ENCODE measurements around the gene ZW10. TPM values are rescaled to one million over a fixed set of nuclear protein-coding genes. Genes with fewer than 3 reads are reported as not detected.

Gene ZW10
- total and polyA plus RNA-seq, 2 experiments from 2014 or later = 12.3 to 30.5 TPM

DNA sequence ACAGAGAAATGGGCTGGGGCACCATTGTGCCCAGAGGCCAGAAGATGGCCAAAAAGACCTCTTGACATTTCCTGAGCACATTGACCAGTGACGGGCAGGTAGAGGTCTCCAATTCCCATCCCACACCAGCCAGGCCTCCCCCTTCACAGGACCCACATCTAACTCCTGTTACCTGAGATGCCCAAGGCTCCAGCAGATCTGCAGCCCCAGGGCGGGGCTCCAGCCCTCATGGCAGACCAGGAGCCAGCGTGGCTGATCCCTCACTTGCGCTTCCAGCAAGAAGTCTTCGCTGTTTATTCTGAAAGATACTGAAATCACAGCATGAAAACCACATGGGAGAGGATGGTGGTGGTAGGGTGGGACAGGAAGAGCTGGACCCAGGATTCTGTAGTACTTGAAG is 76.4 kb downstream of the ZW10 start:
- H3K79me2 ChIP-seq (replicated peaks; ENCODE audit: insufficient read depth) = no peaks in the 10 kb centered on the region
- no peak overlapping the region for H3K4me2 ChIP-seq
- H3K4me1 ChIP-seq (ENCODE audit: insufficient read depth) = no peaks in the 10 kb centered on the region
- no peak for TF ChIP-seq CREB1 (CRISPR knock-in tag; IDR thresholded peaks at IDR 0.05; ENCODE audit: low read depth)
- TF ChIP-seq POLR2AphosphoS5 (IDR thresholded peaks at IDR 0.05; ENCODE audit: low read depth) = no peak
- TF ChIP-seq, protein P1, sequence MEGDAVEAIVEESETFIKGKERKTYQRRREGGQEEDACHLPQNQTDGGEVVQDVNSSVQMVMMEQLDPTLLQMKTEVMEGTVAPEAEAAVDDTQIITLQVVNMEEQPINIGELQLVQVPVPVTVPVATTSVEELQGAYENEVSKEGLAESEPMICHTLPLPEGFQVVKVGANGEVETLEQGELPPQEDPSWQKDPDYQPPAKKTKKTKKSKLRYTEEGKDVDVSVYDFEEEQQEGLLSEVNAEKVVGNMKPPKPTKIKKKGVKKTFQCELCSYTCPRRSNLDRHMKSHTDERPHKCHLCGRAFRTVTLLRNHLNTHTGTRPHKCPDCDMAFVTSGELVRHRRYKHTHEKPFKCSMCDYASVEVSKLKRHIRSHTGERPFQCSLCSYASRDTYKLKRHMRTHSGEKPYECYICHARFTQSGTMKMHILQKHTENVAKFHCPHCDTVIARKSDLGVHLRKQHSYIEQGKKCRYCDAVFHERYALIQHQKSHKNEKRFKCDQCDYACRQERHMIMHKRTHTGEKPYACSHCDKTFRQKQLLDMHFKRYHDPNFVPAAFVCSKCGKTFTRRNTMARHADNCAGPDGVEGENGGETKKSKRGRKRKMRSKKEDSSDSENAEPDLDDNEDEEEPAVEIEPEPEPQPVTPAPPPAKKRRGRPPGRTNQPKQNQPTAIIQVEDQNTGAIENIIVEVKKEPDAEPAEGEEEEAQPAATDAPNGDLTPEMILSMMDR (conservative IDR thresholded peaks at IDR 0.05; ENCODE audit: low read depth in 2 of 2) = no peak
- TF ChIP-seq NANOG (IDR thresholded peaks at IDR 0.05; ENCODE audit: borderline replicate concordance) = no peak
- TF ChIP-seq EZH2phosphoT487 (IDR thresholded peaks at IDR 0.05; ENCODE audit: unreplicated experiment) = no peak
- TF ChIP-seq ZNF331 (CRISPR knock-in tag; IDR thresholded peaks at IDR 0.05; ENCODE audit: low read depth) = no peak
- TF ChIP-seq, protein P2, sequence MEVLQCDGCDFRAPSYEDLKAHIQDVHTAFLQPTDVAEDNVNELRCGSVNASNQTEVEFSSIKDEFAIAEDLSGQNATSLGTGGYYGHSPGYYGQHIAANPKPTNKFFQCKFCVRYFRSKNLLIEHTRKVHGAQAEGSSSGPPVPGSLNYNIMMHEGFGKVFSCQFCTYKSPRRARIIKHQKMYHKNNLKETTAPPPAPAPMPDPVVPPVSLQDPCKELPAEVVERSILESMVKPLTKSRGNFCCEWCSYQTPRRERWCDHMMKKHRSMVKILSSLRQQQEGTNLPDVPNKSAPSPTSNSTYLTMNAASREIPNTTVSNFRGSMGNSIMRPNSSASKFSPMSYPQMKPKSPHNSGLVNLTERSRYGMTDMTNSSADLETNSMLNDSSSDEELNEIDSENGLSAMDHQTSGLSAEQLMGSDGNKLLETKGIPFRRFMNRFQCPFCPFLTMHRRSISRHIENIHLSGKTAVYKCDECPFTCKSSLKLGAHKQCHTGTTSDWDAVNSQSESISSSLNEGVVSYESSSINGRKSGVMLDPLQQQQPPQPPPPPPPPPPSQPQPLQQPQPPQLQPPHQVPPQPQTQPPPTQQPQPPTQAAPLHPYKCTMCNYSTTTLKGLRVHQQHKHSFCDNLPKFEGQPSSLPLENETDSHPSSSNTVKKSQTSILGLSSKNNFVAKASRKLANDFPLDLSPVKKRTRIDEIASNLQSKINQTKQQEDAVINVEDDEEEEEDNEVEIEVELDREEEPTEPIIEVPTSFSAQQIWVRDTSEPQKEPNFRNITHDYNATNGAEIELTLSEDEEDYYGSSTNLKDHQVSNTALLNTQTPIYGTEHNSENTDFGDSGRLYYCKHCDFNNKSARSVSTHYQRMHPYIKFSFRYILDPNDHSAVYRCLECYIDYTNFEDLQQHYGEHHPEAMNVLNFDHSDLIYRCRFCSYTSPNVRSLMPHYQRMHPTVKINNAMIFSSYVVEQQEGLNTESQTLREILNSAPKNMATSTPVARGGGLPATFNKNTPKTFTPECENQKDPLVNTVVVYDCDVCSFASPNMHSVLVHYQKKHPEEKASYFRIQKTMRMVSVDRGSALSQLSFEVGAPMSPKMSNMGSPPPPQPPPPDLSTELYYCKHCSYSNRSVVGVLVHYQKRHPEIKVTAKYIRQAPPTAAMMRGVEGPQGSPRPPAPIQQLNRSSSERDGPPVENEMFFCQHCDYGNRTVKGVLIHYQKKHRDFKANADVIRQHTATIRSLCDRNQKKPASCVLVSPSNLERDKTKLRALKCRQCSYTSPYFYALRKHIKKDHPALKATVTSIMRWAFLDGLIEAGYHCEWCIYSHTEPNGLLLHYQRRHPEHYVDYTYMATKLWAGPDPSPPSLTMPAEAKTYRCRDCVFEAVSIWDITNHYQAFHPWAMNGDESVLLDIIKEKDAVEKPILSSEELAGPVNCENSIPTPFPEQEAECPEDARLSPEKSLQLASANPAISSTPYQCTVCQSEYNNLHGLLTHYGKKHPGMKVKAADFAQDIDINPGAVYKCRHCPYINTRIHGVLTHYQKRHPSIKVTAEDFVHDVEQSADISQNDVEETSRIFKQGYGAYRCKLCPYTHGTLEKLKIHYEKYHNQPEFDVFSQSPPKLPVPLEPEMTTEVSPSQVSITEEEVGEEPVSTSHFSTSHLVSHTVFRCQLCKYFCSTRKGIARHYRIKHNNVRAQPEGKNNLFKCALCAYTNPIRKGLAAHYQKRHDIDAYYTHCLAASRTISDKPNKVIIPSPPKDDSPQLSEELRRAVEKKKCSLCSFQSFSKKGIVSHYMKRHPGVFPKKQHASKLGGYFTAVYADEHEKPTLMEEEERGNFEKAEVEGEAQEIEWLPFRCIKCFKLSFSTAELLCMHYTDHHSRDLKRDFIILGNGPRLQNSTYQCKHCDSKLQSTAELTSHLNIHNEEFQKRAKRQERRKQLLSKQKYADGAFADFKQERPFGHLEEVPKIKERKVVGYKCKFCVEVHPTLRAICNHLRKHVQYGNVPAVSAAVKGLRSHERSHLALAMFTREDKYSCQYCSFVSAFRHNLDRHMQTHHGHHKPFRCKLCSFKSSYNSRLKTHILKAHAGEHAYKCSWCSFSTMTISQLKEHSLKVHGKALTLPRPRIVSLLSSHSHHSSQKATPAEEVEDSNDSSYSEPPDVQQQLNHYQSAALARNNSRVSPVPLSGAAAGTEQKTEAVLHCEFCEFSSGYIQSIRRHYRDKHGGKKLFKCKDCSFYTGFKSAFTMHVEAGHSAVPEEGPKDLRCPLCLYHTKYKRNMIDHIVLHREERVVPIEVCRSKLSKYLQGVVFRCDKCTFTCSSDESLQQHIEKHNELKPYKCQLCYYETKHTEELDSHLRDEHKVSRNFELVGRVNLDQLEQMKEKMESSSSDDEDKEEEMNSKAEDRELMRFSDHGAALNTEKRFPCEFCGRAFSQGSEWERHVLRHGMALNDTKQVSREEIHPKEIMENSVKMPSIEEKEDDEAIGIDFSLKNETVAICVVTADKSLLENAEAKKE (CRISPR knock-in tag; IDR thresholded peaks at IDR 0.05) = no peak
- TF ChIP-seq ZNF114 (CRISPR knock-in tag; IDR thresholded peaks at IDR 0.05) = no peak
- no peak for TF ChIP-seq JUNB (IDR thresholded peaks at IDR 0.05; ENCODE audit: unreplicated experiment)
- no peak for TF ChIP-seq EZH2 (IDR thresholded peaks at IDR 0.05; ENCODE audit: low read depth, unreplicated experiment)
- TF ChIP-seq STAT1 (IDR thresholded peaks at IDR 0.05; ENCODE audit: unreplicated experiment) = no peak
- TF ChIP-seq, protein P3, sequence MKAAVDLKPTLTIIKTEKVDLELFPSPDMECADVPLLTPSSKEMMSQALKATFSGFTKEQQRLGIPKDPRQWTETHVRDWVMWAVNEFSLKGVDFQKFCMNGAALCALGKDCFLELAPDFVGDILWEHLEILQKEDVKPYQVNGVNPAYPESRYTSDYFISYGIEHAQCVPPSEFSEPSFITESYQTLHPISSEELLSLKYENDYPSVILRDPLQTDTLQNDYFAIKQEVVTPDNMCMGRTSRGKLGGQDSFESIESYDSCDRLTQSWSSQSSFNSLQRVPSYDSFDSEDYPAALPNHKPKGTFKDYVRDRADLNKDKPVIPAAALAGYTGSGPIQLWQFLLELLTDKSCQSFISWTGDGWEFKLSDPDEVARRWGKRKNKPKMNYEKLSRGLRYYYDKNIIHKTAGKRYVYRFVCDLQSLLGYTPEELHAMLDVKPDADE (IDR thresholded peaks at IDR 0.05) = no peak
- TF ChIP-seq, protein P4, sequence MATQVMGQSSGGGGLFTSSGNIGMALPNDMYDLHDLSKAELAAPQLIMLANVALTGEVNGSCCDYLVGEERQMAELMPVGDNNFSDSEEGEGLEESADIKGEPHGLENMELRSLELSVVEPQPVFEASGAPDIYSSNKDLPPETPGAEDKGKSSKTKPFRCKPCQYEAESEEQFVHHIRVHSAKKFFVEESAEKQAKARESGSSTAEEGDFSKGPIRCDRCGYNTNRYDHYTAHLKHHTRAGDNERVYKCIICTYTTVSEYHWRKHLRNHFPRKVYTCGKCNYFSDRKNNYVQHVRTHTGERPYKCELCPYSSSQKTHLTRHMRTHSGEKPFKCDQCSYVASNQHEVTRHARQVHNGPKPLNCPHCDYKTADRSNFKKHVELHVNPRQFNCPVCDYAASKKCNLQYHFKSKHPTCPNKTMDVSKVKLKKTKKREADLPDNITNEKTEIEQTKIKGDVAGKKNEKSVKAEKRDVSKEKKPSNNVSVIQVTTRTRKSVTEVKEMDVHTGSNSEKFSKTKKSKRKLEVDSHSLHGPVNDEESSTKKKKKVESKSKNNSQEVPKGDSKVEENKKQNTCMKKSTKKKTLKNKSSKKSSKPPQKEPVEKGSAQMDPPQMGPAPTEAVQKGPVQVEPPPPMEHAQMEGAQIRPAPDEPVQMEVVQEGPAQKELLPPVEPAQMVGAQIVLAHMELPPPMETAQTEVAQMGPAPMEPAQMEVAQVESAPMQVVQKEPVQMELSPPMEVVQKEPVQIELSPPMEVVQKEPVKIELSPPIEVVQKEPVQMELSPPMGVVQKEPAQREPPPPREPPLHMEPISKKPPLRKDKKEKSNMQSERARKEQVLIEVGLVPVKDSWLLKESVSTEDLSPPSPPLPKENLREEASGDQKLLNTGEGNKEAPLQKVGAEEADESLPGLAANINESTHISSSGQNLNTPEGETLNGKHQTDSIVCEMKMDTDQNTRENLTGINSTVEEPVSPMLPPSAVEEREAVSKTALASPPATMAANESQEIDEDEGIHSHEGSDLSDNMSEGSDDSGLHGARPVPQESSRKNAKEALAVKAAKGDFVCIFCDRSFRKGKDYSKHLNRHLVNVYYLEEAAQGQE (IDR thresholded peaks at IDR 0.05; ENCODE audit: unreplicated experiment) = no peak
- 0 out of 2 replicates have a peak, but pooled peaks cover 3% of the 10 kb centered on the region for H3K9me2 ChIP-seq (ENCODE audit: insufficient read depth)
- no peak overlapping the region for H2AFZ ChIP-seq
- H3K9me3 Mint-ChIP-seq = peaks cover 4% of the 10 kb centered on the region; the same call in 1 of the 3 replicates
- peaks cover under 1% of the 10 kb centered on the region; the same call in 2 of the 3 replicates for H3K36me3 Mint-ChIP-seq (ENCODE audit: low read depth)
- no peaks in the 10 kb centered on the region for H3K36me3 ChIP-seq (ENCODE audit: insufficient read depth)
- no peaks in the 10 kb centered on the region for H3F3A ChIP-seq (replicated peaks; ENCODE audit: low read depth)
- H3K4me3 Mint-ChIP-seq = no peak overlapping the region
- no peak overlapping the region for H3K4me3 ChIP-seq
- H3K27ac Mint-ChIP-seq = no peak overlapping the region
- H4K20me1 ChIP-seq (replicated peaks; ENCODE audit: insufficient read depth) = no peaks in the 10 kb centered on the region
- DNase-seq (ENCODE audit: low spot score) (no peak), ATAC-seq (no peak)
- no peaks in the 10 kb centered on the region; the same call in 2 of the 3 replicates for H3K4me1 Mint-ChIP-seq
- no peaks in the 10 kb centered on the region for H3K27me3 ChIP-seq (ENCODE audit: insufficient read depth)
- peaks cover 10% of the 10 kb centered on the region for H3K27me3 Mint-ChIP-seq (ENCODE audit: insufficient read depth, low read depth, poor library complexity)
- H3K27ac ChIP-seq (ENCODE audit: low read depth) = no peak overlapping the region
